Spleen (tissue), 7 donors: ENCODE measurements around the gene SPATS2.

Experiments used
- CTCF ChIP-seq, 11 experiments: fragments of 200-600 bp in 7 of 11; fragments of 450-650 bp in 4 of 11; sonication (generic) in 4 of 11; IDR thresholded peaks in 8 of 11; conservative IDR thresholded peaks in 3 of 11; 1 replicate in 7 of 11; 2 replicates in 4 of 11; pipeline versions ENCODE4 v1.4.0 to v1.8.0; 2016 to 2021; ENCODE audit warnings: antibody characterized with exemption in 11 of 11, inconsistent platforms in 4 of 11, mild to moderate bottlenecking in 1 of 11
- POLR2A ChIP-seq, 3 donors: fragments of 450-650 bp; IDR thresholded peaks; one replicate each; pipeline ENCODE4 v1.5.1; 2017; ENCODE audit warnings: antibody characterized with exemption in 3 of 3, mild to moderate bottlenecking in 1 of 3
- donor health status: DM: no; HTN: no; CAD: no; lungs with moderate emphysema.
- donor health status: DM: no; HTN: no; CAD: no.
- donor health status: DM: no; HTN: no; CAD: no.

DNA sequence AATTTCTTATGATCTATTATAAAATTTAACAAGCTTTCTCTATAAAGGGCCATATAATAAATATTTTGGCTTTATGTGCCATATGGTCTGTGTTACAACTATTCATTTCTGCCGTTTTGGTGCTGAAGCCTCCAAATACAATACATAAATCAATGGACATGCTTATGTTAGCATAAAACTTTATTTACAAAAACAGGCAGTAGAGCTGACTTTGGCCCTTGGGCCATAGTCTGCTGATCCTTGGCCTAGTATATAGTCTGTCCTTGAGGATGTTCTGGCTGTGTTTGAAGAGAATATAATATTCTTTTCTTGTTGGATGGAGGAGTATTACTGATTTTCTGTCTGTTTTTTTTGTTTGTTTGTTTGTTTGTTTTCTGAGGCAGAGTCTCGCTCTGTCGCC, 81.6 kb downstream of the SPATS2 start:
- no peak for TF ChIP-seq CTCF (IDR thresholded peaks at IDR 0.05 in 8 of 11, conservative IDR thresholded peaks at IDR 0.05 in 3 of 11)
- no peak for TF ChIP-seq POLR2A (IDR thresholded peaks at IDR 0.05)
